EH (cell line): ENCODE data around the gene MTA2.
"Not testable (repeated sequence)": the region's sequence is repeated elsewhere in the genome, so short reads cannot be mapped to it uniquely, and the experiment has no call there.

Source experiments
- DNase-seq: peaks from one replicate; pipeline ENCODE4 v3.0.0-alpha.2; 2015; ENCODE audit warnings: low read depth

MTA2 gene

GRCh38 chr11:62566247-62566646, 35.4 kb downstream of the MTA2 start:
- no peak for DNase-seq

DNA sequence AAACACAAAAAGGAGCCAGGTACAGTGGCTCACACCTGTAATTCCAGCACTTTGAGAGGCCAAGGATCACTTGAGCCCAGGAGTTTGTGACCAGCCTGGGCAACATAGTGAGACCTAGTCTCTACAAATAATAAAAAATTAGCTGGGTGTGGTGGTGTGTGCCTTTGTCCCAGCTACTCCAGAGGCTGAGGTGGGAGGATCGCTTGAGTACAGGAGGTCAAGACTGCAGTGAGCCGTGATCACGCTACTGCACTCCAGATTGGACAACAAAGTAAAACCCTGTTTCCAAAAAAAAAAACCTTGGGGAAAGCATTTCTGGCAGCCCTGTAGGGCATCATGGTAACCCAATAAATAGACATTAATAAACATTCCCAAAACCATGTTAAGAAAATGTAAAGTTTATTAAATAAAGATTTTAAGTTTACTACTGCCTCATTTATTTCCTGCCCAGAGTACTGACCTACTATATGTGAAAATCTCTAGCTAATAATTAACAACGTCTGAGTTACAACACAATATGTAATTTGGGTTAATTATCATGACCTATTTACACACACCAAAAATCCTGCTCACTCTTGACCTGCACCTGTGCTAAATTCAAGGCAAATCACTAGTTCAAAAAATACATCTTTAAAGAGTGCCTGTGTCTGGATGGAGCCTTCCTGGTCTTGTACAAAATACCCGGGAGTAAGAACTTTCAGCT, 36.4 kb downstream of the MTA2 start:
- DNase-seq = no peak

- DNase-seq = not testable (repeated sequence)
These were observed 39.9 kb downstream of the MTA2 start for GRCh38 chr11:62561677-62562230.

DNA sequence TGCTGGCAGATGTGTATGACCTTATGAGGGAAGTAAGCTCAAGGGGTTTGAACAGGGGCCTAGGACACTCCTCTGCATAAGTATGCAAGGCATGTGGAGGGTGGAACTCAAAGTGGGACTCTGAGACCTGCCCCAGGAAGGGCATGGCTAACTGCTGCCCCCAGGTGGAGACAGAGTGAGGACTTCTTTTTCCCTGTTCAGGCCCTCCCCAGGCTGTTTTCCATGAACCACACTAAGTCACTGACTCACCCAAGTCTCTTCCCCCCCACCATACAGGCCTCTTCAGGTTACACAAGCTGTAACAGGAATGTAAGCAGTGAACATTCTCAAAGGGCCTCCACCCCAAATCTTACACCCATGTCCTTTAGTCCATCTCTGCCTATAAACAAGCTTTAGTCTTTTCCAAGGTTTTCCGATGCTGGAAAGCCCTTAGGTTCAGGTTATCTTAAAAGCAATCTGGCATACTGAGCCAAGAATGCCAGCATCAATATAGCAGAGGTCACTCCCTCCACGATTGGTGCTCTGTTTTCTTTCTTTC, 41.0 kb downstream of the MTA2 start:
- peak; percentile 99 for DNase-seq

DNA sequence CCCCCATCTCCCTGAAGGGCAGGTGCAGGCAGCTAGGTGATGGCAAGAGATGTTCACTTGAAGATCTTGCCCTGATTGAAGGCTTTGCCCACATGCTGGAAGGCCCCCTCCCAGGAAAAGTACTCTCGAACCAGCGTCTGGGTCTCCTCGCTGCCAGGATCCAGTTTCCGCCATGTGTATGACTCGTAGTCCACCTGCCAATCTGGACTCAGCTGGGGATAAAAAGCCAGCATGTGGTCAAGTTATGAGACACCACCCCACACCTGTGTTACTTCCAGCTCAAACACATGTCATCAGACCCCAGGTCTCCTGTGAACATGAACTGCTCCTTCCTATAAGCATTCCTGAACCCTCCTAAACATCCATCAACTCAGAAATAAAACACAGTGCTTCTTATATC, 42.0 kb downstream of the MTA2 start:
- not testable (repeated sequence) for DNase-seq

GRCh38 chr11:62559204-62559603, 42.5 kb downstream of the MTA2 start:
- DNase-seq = no peak

GRCh38 chr11:62558669-62559068, 43.0 kb downstream of the MTA2 start:
- no peak for DNase-seq

- peak; percentile 13 for DNase-seq
These were observed 44.6 kb downstream of the MTA2 start for GRCh38 chr11:62556875-62557631.

DNA sequence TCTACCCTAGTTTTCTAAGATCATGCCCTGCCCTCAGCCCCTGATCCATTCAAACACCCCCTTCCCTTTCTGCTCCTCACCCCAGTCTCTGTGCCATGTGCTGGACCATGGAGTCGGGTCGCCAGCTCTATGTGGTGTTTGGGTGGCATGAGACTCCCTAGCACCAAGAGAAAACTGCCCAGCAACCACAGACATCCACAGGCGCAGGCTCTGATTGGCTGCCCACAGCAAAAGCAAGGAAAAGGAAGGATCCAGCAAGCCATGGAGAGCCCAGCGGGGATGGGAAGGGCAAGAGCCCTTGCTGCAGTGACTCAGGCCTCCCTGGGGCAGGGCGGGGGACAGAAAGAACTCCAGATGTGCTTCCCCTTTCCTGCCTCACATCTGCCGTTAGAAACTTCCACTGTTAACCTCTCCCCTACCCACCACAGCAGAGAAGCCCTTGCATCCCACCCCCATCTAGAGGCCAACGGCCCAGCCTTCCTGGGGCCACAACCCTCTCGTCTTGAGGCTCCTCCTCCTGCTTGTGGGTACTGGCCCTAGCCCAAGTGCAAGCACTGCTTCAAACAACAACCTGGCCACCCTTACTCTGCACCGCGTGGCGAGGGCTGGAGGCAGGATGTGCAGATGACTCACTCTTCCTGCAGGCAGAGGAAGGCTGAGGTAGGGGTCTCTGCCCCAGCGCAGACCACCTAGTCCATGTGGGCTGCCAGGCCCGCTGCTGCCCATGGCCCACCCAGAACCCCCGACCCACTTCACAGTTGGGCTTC, 45.4 kb downstream of the MTA2 start:
- DNase-seq = peak; percentile 97

DNA sequence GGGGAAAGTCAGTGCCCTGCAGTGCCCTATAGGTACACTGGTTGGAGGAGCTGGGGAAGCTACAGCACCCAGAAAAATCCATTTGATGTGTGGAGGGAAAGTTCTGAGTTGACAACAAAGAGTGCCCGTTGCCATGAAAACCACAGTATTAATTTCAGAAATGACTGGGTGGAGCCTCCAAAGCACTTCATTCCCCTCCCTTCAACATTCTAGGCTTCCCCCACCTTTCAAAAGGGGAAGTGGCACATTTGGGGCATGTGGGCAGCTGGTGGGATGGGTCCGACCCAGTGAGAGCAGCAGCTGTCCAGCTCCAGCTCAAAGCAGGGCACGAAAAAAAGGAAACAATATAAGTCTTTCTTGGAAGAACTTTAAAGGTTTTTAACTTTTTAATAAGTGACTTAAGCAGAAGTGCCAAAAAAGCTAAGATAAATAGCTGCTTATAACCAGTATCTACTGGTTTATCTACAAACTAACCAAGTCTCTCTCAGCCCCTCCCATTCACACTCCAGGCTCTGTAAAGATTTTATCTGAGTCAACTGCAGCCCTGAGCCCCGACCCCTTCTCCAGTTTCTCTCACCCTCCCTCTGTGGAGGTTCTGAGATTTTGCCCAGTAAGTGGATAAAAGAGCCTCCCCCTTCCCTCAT, 46.1 kb downstream of the MTA2 start:
- peak; percentile 14 for DNase-seq

DNA sequence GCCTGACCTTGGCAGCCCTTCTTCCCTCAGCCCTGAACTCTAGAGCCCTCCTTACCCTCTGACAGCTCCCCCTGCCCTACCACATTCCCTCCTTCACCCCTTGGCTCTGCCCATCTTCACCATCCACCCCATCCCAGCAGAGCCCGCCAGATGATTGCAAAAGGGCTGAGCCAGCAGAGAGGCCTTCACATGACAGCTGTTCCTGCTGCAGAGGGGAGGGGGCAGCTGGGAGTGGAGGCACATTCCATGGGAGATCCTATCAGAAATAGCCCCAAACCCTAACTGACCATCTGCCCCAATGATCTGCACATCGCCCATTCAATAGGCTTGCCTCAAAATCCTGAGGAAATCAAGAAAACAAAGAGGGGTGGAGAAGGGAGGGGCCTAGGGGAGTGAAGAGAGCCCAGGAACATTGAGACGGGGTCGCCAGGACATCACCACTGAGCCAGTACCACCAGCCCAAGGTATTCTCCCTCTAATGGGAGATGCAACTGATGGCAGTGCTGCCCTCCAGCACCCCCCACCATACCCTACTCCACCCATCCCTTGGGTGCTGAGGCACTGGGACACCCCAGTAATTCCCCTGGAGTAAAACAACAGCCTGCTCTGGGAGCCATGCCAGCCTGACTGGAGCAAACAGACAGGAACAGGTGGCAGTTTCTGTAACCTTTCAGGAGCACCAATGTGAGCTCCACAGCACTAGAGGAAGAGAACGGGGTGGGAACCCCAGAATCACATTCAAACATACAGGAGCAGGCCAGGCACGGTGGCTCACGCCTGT, 47.1 kb downstream of the MTA2 start:
- peak; percentile 25 for DNase-seq

GRCh38 chr11:62553839-62554361, 47.8 kb downstream of the MTA2 start:
- peak; percentile 94 for DNase-seq

GRCh38 chr11:62553080-62553838, 48.4 kb downstream of the MTA2 start:
- DNase-seq = peak; percentile 98

DNA sequence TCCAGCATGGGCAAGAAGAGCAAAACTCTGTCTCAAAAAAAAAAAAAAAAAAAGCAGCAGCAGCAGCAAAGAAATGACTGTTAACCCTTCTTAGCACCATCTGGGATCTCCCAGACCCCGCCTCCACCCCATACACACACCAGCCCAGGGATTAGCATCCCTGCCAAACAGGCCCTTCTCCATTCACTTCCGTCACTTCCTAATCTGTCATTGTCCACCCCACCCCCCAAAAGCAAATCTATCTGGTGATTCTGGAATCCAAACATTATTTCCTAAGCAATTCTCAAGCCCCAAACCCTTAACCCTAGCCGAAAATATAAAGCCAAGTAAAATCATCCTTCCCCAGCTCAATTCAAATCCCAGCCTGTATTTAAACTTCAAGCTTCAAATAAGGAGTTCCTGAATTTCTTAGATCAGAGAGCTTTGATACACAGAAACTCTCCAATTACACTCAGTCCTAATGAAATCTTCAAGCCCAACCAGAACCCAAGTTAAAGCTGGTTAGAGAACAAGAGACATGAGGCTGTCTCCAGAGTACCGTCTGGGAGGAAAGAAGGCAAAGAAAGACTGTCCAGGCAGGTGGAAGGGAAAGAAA, 49.1 kb downstream of the MTA2 start:
- peak; percentile 55 for DNase-seq

DNA sequence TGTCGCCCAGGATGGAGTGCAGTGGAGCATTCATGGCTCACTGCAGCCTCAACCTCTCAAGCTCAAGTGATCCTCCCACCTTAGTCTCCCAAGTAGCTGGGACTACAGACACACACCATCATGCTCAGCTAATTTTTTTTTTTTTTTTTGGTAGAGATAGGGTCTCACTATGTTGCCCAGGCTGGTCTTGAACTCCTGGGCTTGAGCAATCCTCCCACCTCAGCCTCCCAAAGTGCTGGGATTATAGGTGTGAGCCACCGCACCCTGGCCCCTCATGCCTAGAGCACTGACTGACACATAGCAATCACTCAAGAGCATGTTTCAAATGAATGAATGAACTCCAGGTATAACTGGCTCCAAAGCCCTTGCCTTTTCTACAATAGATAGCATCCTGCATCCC, 51.2 kb downstream of the MTA2 start:
- not testable (repeated sequence) for DNase-seq

- DNase-seq = peak; percentile 13
These were observed 52.9 kb downstream of the MTA2 start for GRCh38 chr11:62548545-62549335.

DNA sequence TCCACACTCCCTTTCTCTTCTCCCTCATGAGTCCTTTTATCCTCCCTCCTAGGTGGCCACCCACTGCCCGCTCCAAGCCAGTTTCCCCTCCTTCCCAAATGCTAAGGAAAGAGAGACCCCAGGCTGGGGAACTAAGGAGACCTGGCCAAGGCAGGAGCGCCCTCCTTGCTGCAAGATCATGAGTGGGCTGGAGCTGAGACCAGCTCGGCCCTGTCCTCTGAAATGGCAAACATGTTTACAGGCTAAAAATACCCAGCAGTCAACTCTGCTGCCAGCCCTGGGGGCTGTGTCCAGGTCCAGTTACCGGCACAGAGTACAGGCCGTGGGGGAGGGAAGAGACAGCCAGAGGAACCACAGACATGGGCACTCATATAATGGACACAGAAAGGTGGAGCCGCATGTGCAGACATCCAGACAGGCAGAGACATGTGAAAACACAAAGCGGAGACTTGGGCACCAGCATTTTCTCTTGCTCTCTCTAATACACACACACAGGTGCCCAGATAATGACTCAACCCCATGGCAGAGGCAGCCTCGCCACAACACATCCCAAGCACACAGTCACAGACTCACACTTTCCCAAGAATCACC, 53.9 kb downstream of the MTA2 start:
- DNase-seq = peak; percentile 15

DNA sequence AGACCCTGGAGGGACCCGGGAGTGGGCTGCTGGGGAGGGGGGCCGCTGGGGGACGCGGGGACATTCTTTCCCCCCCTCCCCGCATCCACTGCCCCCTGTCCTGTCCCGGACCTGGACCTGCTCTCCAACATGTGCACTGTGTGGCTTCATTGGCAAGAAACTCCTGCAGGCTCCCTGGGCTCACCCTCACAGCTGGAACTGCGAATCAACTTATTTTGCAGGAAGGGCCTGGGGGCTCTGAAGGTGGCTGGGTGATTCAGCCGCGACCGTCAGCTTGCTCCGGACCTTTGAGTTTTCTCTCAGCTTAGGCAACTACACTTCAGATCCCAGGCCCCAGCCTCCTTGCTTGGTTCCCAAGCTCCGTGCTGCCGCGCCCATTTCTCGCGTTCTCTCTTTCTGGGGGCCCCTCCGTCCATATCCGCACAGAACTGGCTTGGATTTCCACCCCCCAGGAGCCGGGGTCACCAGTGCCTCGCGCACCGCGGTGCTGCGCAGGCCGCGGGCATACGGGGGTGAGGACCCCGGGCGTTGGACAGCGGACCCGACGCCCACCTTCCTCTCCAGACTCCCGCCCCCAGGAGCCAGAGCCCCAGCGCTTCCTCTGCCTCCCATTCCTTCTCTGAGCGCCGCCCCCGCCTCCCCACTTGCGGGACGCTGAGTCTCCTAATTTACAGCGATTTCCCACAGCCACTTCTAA, 54.6 kb downstream of the MTA2 start:
- peak; percentile 65 for DNase-seq
